OCI-M1 (cell line): ENCODE measurements around the gene SRRM4.
A peak's percentile ranks its signal among the peaks of the same experiment; 100 is the strongest.

Source experiments
- DNase-seq: peaks from one replicate; lab custom pipeline; 2025; lab: John Stamatoyannopoulos, UW

SRRM4 gene

DNA sequence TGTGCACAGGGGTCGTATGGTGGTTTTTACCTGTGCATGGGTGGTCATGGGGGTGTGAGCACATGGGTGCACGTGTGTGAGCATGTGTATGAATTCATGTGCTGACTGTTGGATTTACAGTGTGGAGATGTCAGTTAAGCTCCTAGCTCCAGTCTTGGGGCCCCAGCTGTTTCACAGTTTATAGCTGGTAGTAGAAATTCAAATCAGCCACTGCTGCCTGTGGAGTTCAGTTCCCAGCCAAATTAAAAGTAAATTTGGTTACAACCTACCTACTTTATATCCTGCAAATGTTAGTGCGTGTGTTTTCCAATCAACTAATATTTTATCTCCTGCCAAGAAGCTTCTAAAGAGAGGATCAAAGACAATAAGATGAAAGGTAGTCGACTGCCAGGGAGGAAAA is 141.4 kb downstream of the SRRM4 start:
- DNase-seq, result no peak

- DNase-seq, result no peak
Observed at GRCh38 chr12:119128527-119128926, 147.2 kb downstream of the SRRM4 start.

DNA sequence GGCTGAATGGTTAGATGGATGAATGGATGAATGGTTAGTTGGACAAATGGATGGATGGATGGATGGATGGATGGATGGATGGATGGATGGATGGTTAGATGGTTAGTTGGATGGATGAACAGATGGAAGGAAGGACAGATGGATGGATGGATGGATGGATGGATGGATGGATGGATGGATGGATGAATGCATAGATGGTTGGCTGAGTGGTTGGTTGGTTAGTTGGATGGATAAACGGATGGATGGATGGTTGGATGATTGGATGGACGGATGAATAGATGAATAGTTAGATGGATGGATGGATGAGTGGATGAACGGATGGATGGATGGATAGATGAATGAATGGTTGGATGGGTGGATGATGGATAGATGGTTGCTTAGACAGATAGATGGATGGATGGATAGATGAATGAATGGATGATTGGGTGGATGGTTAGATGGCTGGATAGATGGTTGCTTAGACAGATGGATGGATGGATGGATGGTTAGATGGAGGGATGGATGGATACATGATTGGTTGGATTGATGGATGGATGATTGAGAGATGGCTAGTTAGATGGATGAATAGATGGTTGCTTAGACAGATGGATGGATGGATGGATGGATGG is 148.6 kb downstream of the SRRM4 start:
- DNase-seq, result no peak

GRCh38 chr12:119130523-119130922 is 149.2 kb downstream of the SRRM4 start:
- DNase-seq, result no peak

DNA sequence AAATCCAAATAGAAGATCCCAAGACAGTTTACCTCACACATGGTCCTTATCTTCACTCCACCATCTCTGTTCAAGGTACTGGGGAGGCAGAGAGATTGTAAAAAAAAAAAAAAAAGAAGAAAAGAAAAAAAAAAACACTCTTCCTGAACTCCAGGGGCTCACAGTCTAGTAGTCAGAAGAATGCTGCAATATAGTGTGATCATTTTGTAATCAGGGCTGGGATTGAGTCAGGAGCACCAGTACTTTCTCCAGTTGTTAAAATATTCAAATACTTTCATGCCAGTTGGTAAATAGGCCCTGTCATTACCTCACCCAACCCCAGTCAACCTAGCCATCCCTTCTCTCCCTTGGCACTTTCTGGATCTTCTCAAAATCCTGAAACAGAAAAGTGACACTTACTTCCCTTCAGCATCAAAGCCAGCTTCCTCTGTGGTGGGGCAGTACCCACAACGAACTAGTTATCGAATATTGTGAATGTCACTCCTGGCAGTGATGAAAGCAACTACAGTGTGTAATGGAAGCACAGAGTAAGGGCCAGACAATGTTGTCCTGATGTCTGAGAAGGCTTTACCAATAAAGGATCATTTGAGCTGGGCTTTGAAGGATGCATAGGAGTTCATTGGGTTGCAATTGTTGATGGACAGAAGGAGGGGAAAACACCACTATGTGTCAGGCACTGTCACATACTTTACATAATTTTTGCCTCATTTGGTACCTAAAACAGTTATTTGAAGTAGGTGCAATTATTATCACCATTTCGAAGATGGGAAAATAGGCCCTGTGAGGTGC is 153.1 kb downstream of the SRRM4 start:
- no peak for DNase-seq

GRCh38 chr12:119136811-119137410 is 155.6 kb downstream of the SRRM4 start:
- DNase-seq, result no peak

DNA sequence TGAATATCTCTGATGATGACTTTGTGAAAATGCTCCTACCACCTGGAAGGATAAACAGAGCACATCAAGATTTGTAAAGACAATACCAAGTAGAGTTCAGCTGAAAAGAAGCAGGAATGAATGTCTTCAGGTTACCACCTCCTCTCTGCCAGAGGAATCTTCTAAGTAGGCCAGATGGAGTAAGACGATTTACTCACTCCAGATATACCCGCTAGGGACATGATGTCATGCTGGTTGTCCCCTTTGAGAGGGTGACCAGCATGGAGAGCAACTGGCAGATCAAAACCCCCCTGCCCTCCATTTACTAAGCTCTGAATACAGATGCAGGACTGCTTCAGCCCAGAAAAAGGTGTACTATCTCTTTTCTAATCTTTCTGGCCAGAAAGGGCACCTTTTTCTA is 158.1 kb downstream of the SRRM4 start:
- no peak for DNase-seq

- DNase-seq, result no peak
Observed at GRCh38 chr12:119145367-119145766, 164.0 kb downstream of the SRRM4 start.

- DNase-seq, result no peak
Observed at GRCh38 chr12:119147847-119148448, 166.6 kb downstream of the SRRM4 start.

DNA sequence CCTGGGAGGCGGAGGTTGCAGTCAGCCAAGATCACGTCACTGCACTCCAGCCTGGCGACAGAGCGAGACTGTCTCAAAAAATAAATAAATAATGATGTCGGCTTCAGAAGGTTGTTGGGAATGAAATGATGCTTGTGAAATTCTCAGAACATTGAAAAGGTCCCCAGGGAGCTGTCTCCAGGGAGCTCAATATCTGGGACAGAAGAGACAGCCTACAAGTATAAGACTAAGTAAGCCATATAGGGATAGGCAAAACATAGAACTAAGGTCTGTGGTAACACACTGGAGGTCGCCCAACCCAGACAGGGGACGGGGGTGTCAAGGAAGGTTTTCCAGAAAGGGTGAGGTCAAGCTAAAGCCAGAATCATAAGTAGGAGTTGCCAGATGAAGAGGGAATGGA is 167.9 kb downstream of the SRRM4 start:
- no peak for DNase-seq

GRCh38 chr12:119151445-119152026 is 170.2 kb downstream of the SRRM4 start:
- no peak for DNase-seq

- peak; percentile 47 for DNase-seq
Observed at GRCh38 chr12:119153477-119154434, 172.4 kb downstream of the SRRM4 start.

- no peak for DNase-seq
Observed at GRCh38 chr12:119154435-119154818, 173.1 kb downstream of the SRRM4 start.

GRCh38 chr12:119156401-119157044 is 175.2 kb downstream of the SRRM4 start:
- no peak for DNase-seq

DNA sequence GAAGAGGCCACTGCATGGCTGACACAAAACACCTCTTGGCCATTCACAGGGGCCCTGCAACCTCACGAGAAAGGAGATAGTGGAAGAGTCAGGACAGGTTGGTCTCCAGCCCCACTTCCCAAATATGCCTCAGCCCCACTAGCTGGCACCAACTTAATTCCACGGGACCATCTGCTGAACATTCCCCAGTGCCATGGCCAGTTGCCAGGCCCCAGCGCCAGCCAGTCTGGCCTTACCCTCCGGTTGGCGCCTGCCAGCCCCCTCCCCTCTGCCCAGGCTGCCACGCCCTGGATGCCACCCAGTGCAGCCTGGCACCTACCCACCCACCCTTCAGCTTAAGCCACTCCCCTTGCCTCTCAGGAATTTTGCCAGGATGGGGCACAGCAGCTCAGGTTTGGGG is 176.2 kb downstream of the SRRM4 start:
- no peak for DNase-seq

GRCh38 chr12:119157978-119158377 is 176.6 kb downstream of the SRRM4 start:
- no peak for DNase-seq

DNA sequence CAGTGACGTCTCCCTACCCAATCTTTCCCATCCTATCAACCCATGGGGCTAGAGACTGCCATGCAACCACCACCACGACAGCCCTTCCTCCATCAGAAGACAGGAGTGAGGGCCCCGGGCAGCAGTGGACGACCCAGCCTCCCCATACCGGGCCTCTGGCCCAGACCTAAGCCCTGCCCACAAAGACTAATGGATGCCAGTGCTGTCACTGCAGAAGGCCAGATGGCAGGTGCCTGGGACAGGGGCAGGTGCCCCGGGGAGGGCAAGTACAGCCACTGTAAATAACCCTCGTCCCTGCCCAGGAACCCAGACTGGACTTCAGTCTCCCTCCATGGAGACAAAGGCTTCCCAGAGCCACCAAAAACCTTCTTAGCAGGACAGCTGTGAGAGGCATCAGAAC is 177.1 kb downstream of the SRRM4 start:
- DNase-seq, result no peak

DNA sequence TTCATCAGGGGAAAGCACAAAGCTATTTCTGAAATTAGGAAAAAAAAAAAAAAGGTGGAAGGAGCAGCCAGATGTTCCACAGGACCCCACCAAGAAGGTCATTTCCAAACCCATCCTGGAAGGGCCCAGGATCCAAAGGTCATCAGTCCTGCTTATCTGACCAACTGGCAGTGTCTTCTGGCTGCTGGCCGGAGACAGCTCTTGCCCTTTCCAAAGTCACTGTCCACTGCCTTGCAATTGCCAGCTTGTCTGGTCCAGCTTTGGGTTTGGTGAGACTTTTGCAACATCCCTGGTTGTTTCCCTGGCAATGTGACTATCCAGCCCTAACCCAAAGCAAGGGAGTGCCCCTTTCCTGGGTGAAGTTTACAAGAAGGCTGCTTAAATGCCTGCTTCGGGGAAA is 178.5 kb downstream of the SRRM4 start:
- no peak for DNase-seq

DNA sequence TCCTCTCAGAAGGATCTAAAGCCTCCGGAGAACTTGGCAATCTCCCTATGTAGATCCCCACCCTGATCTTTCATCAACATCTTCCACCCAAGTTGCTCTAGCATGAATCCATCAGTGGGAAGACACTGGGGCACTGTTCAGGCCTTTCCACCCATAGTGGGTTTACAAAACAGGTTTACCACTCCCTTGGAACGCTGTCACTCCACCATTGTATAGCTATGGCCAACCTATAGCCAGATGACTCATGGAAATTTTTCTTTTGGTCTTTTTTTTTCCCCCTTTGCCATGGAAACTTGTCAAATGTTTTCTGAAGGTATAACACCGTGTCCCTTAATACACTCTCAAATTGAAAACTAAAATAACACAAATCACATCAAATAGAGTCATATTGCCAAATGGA is 186.6 kb downstream of the SRRM4 start:
- DNase-seq, result no peak

DNA sequence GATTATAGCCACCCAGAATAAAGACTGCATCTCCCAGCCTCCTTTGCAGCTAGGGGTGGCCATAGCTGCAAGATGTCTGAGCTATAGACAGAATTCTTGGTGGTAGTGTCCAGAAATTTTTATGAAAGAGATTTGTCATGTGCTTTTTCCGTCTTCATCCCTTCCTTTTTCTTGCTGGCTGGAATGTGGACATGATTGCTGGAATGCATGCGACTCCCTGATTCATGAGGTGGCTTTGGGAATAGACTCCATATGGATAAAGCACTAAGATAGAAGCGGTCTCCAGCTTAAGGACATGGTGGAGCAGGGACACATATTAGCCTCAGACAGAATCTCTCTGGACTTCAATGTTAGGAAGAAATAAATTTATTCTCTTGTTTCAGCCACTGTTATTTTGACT is 187.4 kb downstream of the SRRM4 start:
- no peak for DNase-seq

DNA sequence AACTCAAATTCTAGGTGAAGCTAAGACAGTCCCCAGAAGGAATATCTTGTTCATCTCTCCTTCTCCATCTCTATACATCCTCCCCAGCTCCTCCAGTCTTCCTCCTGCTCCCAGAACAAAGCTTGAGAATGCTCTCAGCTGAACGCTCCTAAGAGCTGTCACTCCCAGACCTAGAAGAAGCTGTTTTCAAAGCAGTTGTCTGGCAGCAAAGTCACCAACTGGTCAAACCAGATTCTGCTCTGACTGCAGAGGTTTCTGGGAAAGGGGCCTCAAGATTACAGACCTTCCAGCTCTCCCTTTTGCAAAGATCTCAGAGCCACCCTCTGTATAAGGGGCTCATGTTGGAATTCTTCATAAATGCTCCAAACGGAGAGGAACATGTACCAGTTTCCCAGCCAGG is 187.8 kb downstream of the SRRM4 start:
- DNase-seq, result no peak
